Measurements from ENCODE around the gene FTO.

DNA sequence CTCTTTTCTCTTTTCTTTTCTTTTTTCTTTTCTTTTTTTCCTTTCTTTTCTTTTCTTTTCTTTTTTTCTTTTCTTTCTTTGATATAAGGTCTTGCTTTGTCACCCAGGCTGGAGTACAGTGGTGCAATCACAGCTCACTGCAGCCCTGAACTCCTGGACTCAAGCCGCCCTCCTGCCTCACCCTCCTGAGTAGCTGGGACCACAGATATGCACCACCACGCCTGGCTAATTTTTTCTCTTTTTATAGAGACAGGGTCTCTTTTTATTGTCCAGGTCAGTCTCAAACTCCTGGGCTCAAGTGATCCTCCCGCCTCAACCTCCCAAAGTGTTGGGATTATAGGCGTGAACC is 436.8 kb downstream of the FTO start:
- no peak for TF ChIP-seq POLR2A (IDR thresholded peaks at IDR 0.05)
- TF ChIP-seq, protein P1, sequence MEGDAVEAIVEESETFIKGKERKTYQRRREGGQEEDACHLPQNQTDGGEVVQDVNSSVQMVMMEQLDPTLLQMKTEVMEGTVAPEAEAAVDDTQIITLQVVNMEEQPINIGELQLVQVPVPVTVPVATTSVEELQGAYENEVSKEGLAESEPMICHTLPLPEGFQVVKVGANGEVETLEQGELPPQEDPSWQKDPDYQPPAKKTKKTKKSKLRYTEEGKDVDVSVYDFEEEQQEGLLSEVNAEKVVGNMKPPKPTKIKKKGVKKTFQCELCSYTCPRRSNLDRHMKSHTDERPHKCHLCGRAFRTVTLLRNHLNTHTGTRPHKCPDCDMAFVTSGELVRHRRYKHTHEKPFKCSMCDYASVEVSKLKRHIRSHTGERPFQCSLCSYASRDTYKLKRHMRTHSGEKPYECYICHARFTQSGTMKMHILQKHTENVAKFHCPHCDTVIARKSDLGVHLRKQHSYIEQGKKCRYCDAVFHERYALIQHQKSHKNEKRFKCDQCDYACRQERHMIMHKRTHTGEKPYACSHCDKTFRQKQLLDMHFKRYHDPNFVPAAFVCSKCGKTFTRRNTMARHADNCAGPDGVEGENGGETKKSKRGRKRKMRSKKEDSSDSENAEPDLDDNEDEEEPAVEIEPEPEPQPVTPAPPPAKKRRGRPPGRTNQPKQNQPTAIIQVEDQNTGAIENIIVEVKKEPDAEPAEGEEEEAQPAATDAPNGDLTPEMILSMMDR (IDR thresholded peaks at IDR 0.05), result no peak
- no peak for TF ChIP-seq POLR2AphosphoS5 (IDR thresholded peaks at IDR 0.05)
